Chondrocyte (in vitro differentiated cells): ENCODE results near the gene SLC36A4. TPM values are rescaled to one million over a fixed set of nuclear protein-coding genes. Genes with fewer than 3 reads are reported as not detected.
A peak's percentile ranks its signal among the peaks of the same experiment; 100 is the strongest.

Experiments used
- DNase-seq: peaks from one replicate; pipeline ENCODE4 v3.0.0; 2021; ENCODE audit warnings: mixed read lengths, low spot score
- H3K27ac Mint-ChIP-seq: one replicate; pipeline ENCODE4 v1.8.0; 2021; ENCODE audit warnings: mild to moderate bottlenecking, moderate library complexity, mixed read lengths; ENCODE audit not compliant: unreplicated experiment
- H3K27me3 Mint-ChIP-seq: 2 replicates; pipeline ENCODE4 v1.8.0; 2021; ENCODE audit warnings: low read depth, mixed read lengths
- H3K36me3 Mint-ChIP-seq: 2 replicates; pipeline ENCODE4 v1.8.0; 2021; ENCODE audit warnings: low read depth, mixed read lengths
- H3K4me1 Mint-ChIP-seq: 2 replicates; pipeline ENCODE4 v1.8.0; 2021; ENCODE audit warnings: low read depth, mild to moderate bottlenecking, mixed read lengths
- H3K4me3 Mint-ChIP-seq: one replicate; pipeline ENCODE4 v1.8.0; 2021; ENCODE audit warnings: mild to moderate bottlenecking, moderate library complexity, mixed read lengths; ENCODE audit not compliant: unreplicated experiment
- H3K9me3 Mint-ChIP-seq: 2 replicates; pipeline ENCODE4 v1.8.0; 2021; ENCODE audit warnings: low read depth, mixed read lengths
- CTCF ChIP-seq: fragments of 200-600 bp; sonication (generic); IDR thresholded peaks from 2 replicates; pipeline ENCODE4 v1.5.0; 2021; ENCODE audit warnings: antibody characterized with exemption, mild to moderate bottlenecking, moderate library complexity
- total RNA-seq: library from RNA; stranded (reverse); gene quantifications from 3 replicates; pipeline ENCODE4 v1.2.1, GENCODE V29; 2021

Gene SLC36A4
- total RNA-seq, 1 donor from 2014 or later = 20.9 TPM

GRCh38 chr11:93196816-93197379, 893 bp downstream of the SLC36A4 start:
- peak overlapping the region; percentile 96 for H3K27ac Mint-ChIP-seq
- TF ChIP-seq CTCF = peak; percentile 77
- H3K4me3 Mint-ChIP-seq = peak overlapping the region; percentile 84
- H3K4me1 Mint-ChIP-seq = peaks cover 16% of the 10 kb centered on the region
- peaks cover 2% of the 10 kb centered on the region for H3K36me3 Mint-ChIP-seq
- no peaks in the 10 kb centered on the region for H3K9me3 Mint-ChIP-seq
- H3K27me3 Mint-ChIP-seq = peaks cover 9% of the 10 kb centered on the region
- no peak for DNase-seq

- H3K27me3 Mint-ChIP-seq = no peaks in the 10 kb centered on the region
- no peaks in the 10 kb centered on the region for H3K9me3 Mint-ChIP-seq
- no peak for DNase-seq
- H3K4me3 Mint-ChIP-seq = no peak overlapping the region
- peaks cover 16% of the 10 kb centered on the region for H3K4me1 Mint-ChIP-seq
- TF ChIP-seq CTCF = no peak
- H3K36me3 Mint-ChIP-seq = no peaks in the 10 kb centered on the region
- no peak overlapping the region for H3K27ac Mint-ChIP-seq
These were observed 3.0 kb downstream of the SLC36A4 start for GRCh38 chr11:93194673-93195291.

GRCh38 chr11:93193731-93194130, 4.1 kb downstream of the SLC36A4 start:
- H3K27ac Mint-ChIP-seq = no peak overlapping the region
- no peak overlapping the region for H3K4me3 Mint-ChIP-seq
- H3K4me1 Mint-ChIP-seq = peaks cover 16% of the 10 kb centered on the region
- H3K36me3 Mint-ChIP-seq = no peaks in the 10 kb centered on the region
- H3K9me3 Mint-ChIP-seq = no peaks in the 10 kb centered on the region
- DNase-seq = no peak
- no peak for TF ChIP-seq CTCF
- no peaks in the 10 kb centered on the region for H3K27me3 Mint-ChIP-seq

GRCh38 chr11:93192163-93192562, 5.6 kb downstream of the SLC36A4 start:
- H3K4me3 Mint-ChIP-seq = no peak overlapping the region
- peaks cover 7% of the 10 kb centered on the region for H3K36me3 Mint-ChIP-seq
- TF ChIP-seq CTCF = no peak
- DNase-seq = no peak
- H3K27me3 Mint-ChIP-seq = no peaks in the 10 kb centered on the region
- peaks cover 9% of the 10 kb centered on the region for H3K9me3 Mint-ChIP-seq
- peaks cover 13% of the 10 kb centered on the region for H3K4me1 Mint-ChIP-seq
- no peak overlapping the region for H3K27ac Mint-ChIP-seq

- Mint-ChIP-seq H3K27ac (no peak overlapping the region), H3K4me3 (no peak overlapping the region), H3K9me3 (peaks cover 15% of the 10 kb centered on the region), H3K4me1 (peaks cover 2% of the 10 kb centered on the region), H3K27me3 (no peaks in the 10 kb centered on the region), H3K36me3 (peaks cover 11% of the 10 kb centered on the region)
- TF ChIP-seq CTCF = no peak
- DNase-seq = no peak
These were observed 8.3 kb downstream of the SLC36A4 start for GRCh38 chr11:93189462-93189861.
